Head of caudate nucleus (tissue), 42 donors: ENCODE measurements around the gene TRPM6.

Experiments
- DNase-seq, 42 donors: peaks; one replicate each; pipeline versions ENCODE4 v3.0.0 to v3.0.0-alpha.2; 2020 to 2021; ENCODE audit warnings: mixed read lengths in 7 of 42
- intact Hi-C: fragments of 100-400 bp; cut with DNase I; formaldehyde crosslinking; loops from one replicate; pipeline ENCODE4 v1.15.0; 2022

The TRPM6 gene

GRCh38 chr9:74777136-74777879 is 110.4 kb downstream of the TRPM6 start:
- DNase-seq, result peak; percentile 37 to 90 (median 78)
- intact Hi-C loops, result loop anchor here (5.0 kb wide), 1 partner anchor 175 kb away; the partner anchor contains the start of gene C9orf40

- intact Hi-C loops, result loop anchor here (5.0 kb wide), 1 partner anchor 177 kb away; the partner anchor contains the start of gene C9orf40
- no peak for DNase-seq
These were observed 112.3 kb downstream of the TRPM6 start for GRCh38 chr9:74775396-74775795.

GRCh38 chr9:74773886-74774479 is 113.7 kb downstream of the TRPM6 start:
- DNase-seq, result peak; percentile 46 to 95 (median 86)
- intact Hi-C loops, result loop anchor here (5.0 kb wide), 2 partner anchors 228 to 303 kb away; no protein-coding TSS in a partner anchor

GRCh38 chr9:74772121-74772520 is 115.6 kb downstream of the TRPM6 start:
- intact Hi-C loops, result loop anchor here (5.0 kb wide), 2 partner anchors 230 to 305 kb away; no protein-coding TSS in a partner anchor
- no peak for DNase-seq

- no peak for DNase-seq
- intact Hi-C loops, result loop anchor here (5.0 kb wide), 2 partner anchors 231 to 306 kb away; no protein-coding TSS in a partner anchor
These were observed 116.0 kb downstream of the TRPM6 start for GRCh38 chr9:74771672-74772071.

- intact Hi-C loops, result loop anchor here (5.0 kb wide), 2 partner anchors 231 to 306 kb away; no protein-coding TSS in a partner anchor
- DNase-seq, result no peak
These were observed 116.5 kb downstream of the TRPM6 start for GRCh38 chr9:74771262-74771585.

- no peak for DNase-seq
- intact Hi-C loops, result loop anchor here (5.0 kb wide), 2 partner anchors 232 to 307 kb away; no protein-coding TSS in a partner anchor
These were observed 117.0 kb downstream of the TRPM6 start for GRCh38 chr9:74770508-74771261.

GRCh38 chr9:74765481-74765971 is 122.2 kb downstream of the TRPM6 start:
- DNase-seq, result no peak
- intact Hi-C loops, result no loop called here

GRCh38 chr9:74762950-74763349 is 124.8 kb downstream of the TRPM6 start:
- intact Hi-C loops, result no loop called here
- no peak for DNase-seq

- no peak for DNase-seq
- intact Hi-C loops, result no loop called here
These were observed 127.6 kb downstream of the TRPM6 start for GRCh38 chr9:74760031-74760700.

GRCh38 chr9:74755999-74756398 is 131.7 kb downstream of the TRPM6 start:
- DNase-seq, result no peak

GRCh38 chr9:74755355-74755754 is 132.4 kb downstream of the TRPM6 start:
- intact Hi-C loops, result no loop called here
- peak in 1 of 42 donors; percentile 13 for DNase-seq

More at GRCh38 chr9:74755999-74756398, 131.7 kb downstream of the TRPM6 start:
- intact Hi-C loops, result no loop called here

- no peak for DNase-seq
- intact Hi-C loops, result no loop called here
These were observed 134.1 kb downstream of the TRPM6 start for GRCh38 chr9:74753650-74754049.

GRCh38 chr9:74748966-74749365 is 138.8 kb downstream of the TRPM6 start:
- DNase-seq, result no peak
- intact Hi-C loops, result no loop called here

GRCh38 chr9:74742792-74743730 is 144.7 kb downstream of the TRPM6 start:
- DNase-seq, result peak in 40 of 42 donors; percentile 15 to 82 (median 54)
- intact Hi-C loops, result no loop called here

- no peak for DNase-seq
- intact Hi-C loops, result no loop called here
These were observed 145.4 kb downstream of the TRPM6 start for GRCh38 chr9:74742191-74742790.

- intact Hi-C loops, result no loop called here
These were observed 151.1 kb downstream of the TRPM6 start for GRCh38 chr9:74736646-74737045.

More at GRCh38 chr9:74736646-74737045, 151.1 kb downstream of the TRPM6 start:
- DNase-seq, result no peak
